Ramos (cell line): Measurements from ENCODE around the gene ARGLU1.

Experiments
- in situ Hi-C: fragments of 300-500 bp; cut with MboI; formaldehyde crosslinking; loops from one replicate; pipeline ENCODE4 v1.14.3; 2022; ENCODE audit warnings: low sequenced_read_pairs; ENCODE audit not compliant: unreplicated experiment

The ARGLU1 gene

GRCh38 chr13:106507560-106508274 lies 60.2 kb downstream of the ARGLU1 start:
- in situ Hi-C loops: no loop called here

- in situ Hi-C loops: no loop called here
Observed at GRCh38 chr13:106506286-106506685, 61.7 kb downstream of the ARGLU1 start.

DNA sequence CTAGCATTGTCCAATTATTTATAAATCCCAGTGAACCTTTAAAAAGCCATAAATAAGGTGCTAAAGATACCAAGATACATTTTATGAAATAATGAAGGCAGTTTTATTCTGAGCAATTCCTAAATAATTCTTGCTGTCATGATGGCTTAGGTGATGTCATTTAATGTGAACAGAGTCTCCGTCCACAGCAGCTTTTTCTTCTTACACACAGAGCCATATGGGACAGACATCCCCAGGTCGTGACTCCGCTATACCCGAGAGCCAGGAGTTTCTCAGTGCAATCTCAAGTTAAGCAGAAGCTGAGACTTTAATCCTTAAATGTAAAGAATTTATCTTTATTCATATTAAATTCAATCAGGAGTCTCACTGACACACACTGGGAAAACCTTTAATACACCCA lies 62.2 kb downstream of the ARGLU1 start:
- in situ Hi-C loops: no loop called here

DNA sequence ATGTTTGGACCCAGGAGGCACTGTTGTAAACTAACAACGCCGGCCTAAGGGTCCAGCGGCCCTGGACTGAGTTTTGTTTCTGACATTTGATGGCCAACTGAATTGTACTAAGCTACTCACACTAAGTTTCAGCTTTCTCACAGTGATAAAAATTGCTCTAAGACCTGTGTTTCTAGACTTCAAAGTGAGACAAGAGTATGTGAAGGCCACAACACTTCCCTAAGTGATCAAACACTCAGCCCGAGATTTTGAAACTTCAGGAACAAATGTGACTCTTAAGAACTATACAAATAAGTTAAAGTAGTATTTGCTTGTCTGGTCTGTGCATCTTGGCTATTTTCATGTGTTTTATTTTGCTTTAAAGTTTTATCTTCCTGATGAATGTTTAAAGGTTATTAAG lies 62.6 kb downstream of the ARGLU1 start:
- in situ Hi-C loops: no loop called here

DNA sequence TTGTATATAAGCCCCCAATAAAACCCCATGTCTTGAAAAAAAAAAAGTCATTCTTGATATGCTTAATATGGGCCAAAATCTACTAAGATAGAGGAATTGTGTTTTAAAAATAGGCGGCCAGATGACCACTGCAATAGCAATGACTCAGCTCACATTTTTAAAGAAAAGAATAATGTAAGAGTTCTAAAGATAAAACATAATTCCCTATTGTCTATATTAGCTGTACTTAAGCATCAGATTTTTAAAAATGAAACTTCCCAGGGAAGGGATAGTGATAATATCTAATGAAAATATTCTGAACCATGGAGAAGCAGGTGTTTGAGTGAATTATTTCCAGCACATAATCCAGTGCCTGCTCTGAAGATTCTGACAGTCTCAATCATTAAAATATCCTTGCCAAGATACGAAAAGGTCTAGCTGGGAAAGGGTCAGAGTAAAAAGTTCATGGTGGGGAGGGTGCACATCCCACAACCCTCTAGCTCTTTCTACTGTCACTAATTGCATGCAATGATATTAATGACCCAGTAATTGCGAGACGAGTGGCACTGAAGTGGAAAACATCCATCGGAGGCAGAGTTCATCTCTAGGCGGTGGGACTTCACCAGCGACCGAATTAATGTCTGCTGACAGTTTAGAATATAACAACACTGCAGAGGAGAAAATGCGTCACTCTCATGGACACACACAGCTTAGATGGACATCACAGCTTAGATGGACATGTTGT lies 64.0 kb downstream of the ARGLU1 start:
- in situ Hi-C loops: no loop called here

- in situ Hi-C loops: no loop called here
Observed at GRCh38 chr13:106503272-106503671, 64.7 kb downstream of the ARGLU1 start.

DNA sequence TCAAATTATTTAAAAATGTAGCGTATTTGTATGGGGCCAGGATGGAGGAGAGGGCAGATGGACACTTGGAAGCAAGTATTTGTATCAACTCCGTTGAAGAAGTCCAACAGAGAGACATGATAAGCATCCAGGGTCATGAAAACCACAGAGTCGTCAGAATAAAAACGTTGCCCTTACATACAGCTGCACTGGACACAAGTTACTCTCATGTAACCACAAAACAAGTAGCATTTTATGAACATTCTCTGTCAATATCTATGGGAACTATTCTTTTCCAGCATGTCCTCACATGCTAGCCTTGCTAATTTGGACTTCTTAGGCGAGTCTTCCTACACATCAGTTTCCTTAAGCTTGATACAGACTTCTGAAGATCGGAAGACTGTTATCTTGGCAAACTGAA lies 67.5 kb downstream of the ARGLU1 start:
- in situ Hi-C loops: no loop called here

DNA sequence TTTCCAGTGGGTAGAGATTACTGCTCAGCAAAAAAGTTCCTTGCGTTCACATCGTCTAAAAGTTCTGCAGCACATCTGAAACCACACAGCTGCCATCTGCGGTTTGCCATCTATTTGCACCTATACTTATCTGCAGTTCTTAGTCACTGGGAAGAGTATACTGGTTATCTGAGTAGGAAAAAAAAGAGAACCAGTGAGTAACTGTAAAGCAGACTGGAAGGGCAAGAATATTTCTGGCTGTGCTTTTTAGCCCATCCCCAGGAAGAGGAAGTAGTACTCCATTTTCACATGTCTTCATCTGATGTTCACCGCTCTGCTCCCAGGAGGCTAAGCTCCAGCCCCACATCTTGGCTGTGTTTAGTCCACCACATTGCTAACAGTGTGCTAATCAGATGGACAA lies 68.0 kb downstream of the ARGLU1 start:
- in situ Hi-C loops: no loop called here

DNA sequence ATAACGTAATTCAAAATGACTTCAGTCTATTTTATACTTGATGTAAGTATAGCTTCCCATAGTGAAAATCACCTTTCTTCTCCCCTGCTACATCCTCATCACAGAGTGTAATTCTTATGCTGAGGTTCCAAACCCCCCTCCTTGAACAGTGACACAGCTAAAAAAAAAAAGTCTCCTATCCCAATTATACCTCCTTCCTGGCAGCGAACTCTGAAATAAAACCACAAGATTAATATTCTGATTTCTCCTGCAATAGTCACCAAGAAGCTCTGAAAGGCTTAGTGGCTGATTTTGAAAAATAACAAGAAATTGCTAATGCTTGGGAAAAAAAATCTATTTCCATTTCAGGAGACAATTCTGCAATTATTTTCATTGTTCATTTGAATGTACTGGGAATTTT lies 68.8 kb downstream of the ARGLU1 start:
- in situ Hi-C loops: no loop called here

DNA sequence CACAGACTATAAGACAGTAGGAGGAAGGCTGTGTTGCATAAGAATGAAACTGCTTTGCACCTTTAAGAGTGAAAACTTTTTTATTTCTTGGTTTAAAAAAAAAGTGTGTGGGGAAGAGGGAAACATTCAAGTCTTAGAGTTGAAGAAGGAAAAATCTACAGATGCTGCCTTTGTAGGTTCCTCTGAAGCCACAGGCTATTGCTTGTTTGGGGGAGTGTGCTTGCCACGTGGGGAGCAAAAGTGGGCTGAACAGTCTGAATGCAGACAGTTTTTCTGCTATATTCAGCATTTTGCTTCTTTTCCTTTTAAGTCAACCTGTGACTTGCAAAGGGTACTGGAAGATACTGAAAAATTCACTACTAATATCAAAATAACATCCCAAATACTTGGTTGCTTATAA lies 69.4 kb downstream of the ARGLU1 start:
- in situ Hi-C loops: no loop called here

DNA sequence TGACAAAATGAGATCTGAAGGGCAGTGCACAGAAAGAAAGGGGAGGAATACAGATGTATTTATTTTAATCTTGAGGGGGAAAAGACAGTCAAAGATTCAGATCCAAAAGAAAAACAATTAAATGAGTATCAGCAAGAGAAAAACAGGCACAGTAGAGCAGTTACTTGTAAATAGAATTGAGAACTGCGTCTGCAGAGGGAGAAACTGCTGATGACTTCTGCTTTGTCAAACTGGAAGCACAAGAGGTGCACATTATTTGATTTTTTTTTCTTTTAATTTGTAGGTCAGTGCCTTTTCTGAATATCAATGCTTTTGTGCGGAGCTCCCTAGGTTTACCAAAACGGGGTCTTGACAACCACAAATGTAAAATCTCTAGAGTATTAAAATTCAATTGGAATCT lies 69.8 kb downstream of the ARGLU1 start:
- in situ Hi-C loops: no loop called here

DNA sequence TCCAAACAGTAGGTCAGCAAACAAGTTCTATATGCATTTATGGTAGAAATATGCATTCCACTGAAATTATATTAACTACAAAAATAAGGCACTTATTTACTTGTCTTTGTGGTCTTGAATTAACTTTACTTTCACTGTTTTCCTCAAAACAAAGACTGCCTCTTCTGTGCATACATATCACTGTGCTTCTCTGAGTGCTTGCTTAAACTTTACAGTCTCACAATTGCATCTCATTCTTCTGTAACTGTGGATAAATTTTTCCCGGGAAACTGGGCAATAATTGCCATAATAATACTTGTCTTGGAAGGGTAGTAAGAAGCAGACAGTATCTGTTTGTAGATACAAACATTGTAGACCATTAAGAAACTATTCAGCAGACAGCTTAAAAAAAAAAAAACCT lies 70.9 kb downstream of the ARGLU1 start:
- in situ Hi-C loops: no loop called here

GRCh38 chr13:106496072-106496997 lies 71.6 kb downstream of the ARGLU1 start:
- in situ Hi-C loops: no loop called here

GRCh38 chr13:106494936-106495335 lies 73.0 kb downstream of the ARGLU1 start:
- in situ Hi-C loops: no loop called here

DNA sequence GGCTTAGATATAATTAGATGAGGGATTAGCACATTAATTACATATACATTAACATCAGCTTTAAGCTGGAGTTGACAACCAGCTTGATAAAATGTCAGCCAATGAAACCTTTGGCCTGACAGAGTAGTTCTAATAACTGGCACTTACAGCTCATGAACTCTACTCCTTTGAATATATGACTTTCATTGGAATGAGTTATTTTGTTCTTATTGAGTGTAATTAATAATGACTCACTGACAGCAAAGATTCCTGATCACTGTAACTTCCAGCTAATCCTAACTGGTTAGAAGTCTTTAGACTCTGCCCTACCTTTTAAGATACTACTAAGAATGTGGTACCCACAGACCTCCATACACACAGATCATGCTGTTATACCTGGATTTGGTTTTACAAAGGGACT lies 73.4 kb downstream of the ARGLU1 start:
- in situ Hi-C loops: no loop called here

DNA sequence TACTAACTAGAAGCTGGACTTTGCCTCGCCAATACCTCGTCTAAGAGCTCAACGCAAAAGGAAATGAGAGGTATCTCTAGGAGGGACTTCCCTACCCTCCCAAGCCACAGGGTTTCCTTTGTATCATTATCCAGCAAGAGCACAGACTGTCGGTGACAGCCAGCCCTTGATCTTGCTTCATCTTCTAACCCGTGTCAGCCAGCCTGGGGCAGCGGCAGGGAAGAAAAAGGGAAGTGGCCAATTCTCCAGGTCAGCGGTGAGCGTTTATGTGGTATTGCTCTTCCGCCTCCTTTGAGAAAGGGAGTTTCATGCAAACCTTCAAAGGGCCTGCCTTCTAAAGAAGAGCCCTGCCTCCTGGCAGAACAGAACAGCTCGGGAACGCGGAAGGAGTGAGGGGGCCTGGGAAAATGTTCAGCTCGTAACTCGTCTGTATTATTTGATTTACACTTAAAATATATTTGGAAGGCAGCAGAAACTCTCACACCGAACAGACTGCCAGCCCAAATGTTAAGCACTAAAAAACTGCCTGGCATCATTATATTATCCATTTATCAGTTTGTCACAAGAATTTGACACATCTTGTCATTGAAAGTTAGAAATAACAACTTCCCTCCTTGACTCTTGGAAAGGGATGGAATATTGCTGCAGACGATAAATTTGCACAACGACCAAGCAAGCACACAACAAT lies 74.3 kb downstream of the ARGLU1 start:
- in situ Hi-C loops: no loop called here

GRCh38 chr13:106492588-106493475 lies 75.1 kb downstream of the ARGLU1 start:
- in situ Hi-C loops: no loop called here

DNA sequence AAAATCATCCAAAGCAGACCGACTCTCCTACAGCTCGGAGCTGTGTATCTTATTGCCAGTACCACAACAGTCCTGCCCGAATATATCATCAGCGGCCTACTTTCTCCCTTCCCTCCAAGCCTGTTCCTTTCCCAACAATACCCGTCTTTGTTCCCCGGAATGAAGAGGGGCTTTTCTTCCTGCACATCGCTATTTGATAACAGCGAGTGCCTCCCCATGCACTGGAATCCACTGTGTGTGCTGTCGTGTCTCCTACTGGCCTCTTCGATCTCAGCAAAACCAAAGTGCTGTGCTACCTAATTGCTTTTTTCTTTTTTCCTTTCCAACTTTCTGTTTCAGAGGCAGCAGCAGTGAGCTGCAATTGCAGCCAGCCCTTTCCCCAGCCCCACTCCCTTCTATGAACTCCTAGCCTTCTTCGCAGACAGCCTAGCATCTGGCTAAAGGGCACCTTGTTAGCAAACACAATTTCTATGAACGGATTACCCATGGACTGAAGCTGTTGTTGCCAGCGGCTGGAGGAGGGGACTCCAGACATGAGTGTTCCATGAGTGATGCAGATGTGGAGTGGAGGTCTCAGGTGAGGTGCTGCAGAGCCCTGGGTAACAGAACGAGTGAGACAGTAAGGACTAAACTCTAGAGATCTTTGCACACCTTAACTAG lies 75.9 kb downstream of the ARGLU1 start:
- in situ Hi-C loops: no loop called here
